DMS153 treated with DMSO at 0.1 percent for 48 hours (cell line): ENCODE results near the gene GNB5.
"Not testable (repeated sequence)": the region's sequence is repeated elsewhere in the genome, so short reads cannot be mapped to it uniquely, and the experiment has no call there.

Source experiments
- DNase-seq: peaks from one replicate; lab custom pipeline; 2025; ENCODE audit not compliant: unreplicated experiment; lab: John Stamatoyannopoulos, UW

Gene GNB5

DNA sequence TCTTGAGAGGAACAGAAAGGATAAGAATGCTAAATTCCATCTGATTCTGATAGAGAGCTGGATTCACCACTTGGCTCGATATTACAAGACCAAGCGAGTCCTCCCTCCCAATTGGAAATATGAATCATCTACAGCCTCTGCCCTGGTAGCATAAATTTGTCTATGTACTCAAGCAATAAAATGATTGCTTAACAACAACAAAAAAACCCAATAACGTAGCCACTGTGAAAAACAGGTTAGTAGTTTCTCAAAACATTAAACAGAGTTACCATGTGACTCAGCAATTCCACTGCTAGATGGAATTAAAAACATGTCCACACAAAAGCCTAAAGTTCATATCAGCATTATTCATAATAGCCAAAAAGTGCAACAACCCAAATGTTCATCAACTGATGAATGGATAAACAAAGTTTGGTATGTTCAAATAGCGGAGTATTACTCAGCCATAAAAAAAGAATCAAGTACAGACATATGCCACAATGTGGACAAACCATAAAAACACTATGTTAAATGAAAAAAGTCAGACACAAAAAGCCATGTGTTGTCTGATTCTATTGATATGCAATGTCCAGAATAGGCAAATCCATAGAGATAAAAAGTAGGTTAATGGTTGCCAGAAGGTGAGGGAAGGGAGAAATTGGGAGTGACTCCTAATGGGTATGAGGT is 95.5 kb downstream of the GNB5 start:
- no peak for DNase-seq

GRCh38 chr15:52094811-52095584 is 96.2 kb downstream of the GNB5 start:
- no peak for DNase-seq

- DNase-seq = no peak
Observed at GRCh38 chr15:52093539-52094510, 97.4 kb downstream of the GNB5 start.

- DNase-seq = no peak
Observed at GRCh38 chr15:52093167-52093538, 98.0 kb downstream of the GNB5 start.

DNA sequence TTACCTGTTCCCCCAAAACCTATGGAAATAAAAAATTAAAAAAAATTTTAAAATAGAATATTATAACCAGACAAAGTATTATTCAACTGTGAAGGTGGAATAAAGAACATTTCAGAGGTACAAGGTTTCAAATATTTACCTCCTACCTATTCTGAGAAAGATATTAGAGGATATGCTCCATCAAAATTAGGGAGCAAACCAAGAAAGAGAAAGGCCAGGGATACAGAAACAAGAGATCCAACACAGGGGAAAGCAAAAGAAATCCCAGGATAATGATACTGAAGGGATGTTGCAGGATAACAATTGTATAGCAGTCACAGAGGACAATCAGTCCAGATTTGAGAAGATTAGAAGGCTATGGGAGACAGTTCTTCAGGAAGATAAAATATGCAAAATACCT is 101.0 kb downstream of the GNB5 start:
- DNase-seq = no peak

DNA sequence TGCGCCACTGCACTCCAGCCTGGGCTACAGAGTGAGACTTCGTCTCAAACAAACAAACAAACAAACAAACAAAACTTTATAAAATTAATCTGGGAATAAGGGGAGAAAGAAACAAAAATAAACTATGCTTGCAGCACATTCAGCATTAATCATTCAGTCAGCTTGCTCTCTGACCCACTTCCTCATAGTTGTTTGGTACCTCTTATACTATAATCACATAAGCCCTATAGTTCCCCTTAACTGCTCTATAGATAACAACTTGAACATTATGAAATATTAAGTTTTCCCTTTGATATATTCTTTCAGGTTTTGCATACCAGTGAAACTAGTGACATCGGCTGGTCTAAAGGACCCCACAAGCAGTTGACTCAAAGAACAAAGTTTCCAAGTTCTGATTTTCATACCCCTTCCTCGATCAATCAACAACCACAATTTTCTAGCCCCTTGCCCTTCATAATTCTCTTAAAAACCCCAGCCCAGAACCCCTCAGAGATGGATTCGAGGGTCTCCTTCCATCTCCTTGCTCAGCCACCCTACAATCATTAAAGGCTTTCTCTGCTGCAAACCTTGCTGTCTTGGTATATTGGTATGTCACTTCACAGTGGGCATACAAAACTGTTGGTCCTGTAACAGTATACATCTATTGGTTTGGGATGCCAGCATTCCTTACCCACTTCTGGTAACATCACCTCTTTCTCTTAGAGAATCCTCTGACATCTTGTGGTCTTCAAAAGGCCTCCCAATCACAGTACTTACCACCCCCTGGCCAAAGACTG is 105.0 kb downstream of the GNB5 start:
- no peak for DNase-seq

DNA sequence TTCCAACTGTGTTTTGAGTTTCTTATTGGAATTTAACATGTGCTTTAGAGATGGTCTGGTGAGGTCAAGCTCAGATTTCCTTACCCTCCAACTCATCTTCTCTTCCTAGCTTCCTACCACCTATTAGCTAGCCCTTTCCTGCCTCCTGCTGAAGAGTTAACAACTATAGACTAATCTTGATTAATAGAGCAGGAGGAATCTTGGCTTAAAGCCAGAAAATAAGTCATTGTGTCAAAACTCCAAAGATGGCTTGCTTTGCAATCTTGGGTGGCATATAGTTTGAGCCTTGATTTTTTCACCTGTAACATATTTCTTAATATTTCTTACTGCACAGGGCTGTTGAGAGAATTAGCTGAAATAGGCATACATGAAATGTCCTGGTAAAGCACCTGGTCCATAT is 105.9 kb downstream of the GNB5 start:
- DNase-seq = no peak

DNA sequence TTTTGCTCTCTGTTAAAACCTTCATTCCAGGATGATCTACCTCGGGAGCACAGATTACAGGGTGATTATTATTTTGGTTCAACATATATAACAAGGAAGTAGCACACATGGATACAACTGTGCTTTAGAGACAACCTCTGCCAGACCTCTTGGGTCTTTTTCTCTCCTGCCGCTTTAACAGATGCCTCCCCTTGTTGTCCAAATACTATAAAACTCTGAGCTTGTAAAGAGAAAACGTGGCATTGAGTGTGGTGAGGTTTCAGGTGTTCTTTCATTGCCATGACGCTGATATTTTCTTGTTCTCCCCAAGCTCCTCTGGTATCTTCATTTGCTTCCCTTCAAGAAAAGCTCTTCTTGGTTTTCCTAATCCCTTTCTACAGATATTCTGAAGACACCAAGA is 107.6 kb downstream of the GNB5 start:
- no peak for DNase-seq

GRCh38 chr15:52083037-52083359 is 108.2 kb downstream of the GNB5 start:
- not testable (repeated sequence) for DNase-seq

DNA sequence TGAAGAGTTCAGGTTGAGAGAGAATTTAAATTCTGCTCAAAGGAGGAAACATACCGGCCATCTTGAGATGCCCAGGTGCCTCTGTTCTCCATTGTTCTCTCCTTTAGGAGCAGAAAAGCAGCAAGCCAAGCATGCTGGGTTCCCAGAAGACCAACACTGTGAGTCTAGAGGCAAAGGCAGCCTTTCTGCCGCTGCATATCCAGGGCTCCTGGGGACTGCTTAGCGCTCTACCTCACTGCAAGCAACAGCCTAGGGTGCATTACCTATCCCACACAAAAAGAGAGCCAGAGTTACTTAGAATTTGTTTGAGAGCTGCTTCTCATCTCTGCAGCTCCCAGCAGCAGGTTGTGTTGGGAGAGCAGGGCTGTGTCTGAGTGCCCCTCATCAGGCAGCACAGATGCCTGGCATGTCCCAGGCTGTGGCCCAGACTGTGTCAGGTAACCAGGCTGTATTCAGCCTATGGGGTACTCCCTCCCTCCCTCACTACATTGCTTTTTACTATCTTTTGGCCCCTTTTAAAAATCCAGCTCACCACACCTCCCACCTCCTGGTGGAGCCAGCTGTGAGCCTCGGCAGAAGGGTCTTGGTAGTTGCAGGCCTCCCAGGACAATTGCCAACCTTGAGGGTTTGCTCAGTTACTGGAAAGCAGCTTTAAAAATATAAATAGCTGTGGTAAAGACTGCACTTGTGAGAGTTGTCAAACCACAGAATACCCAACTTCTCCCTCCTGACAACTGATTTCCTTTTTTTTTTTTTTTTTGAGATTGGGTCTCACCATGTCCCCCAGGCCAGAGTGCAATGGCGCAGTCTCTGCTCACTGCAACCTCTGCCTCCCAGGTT is 108.8 kb downstream of the GNB5 start:
- no peak for DNase-seq

DNA sequence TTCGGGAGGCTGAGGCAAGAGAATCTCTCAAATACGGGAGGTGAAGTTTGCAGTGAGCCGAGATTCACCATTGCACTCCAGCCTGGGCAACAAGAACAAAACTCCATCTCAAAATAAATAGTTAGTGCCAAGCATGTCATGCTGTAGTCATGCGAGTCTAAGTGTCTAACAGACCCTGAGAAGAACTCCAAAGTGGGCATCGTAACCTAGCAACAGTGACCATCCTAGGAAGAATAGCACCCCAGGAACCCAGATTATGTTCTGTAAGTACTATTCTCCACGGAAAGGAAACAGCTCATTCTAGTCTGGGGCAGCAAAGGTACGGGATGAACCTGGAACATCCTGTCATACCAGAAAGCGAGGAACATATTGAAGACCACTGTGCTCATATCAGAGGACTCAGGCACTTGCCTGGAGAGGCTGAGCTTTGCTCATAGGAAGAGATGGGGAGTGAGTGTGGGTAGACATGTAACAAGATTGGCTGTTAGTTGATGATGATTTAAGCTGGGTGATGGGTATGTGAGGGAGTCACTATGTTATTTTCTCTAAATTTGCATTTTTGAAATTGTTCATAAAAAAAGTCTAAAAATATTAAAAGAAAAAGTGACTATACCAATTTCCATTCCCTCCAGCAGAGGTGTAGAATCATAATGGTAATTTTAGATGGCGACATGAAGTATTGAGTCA is 110.3 kb downstream of the GNB5 start:
- DNase-seq = no peak

DNA sequence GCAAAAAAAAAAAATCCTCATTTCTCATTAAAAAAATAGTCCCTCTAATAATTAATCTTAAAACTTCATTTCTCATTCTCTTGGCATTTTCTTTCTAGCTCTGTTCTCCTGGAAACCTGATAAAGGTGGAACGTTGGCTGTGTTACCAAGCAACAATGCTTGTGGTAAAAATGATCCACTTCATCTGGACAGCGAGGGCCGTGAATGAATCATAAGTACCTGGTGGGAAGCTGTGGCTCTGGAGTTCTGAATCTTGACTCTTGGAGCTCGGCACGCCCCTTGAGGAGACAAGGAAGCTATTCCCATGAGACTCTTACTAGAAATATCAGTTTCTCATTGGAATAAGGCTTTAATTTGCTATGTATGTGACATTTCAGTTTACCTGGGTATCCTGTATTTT is 111.2 kb downstream of the GNB5 start:
- DNase-seq = no peak

GRCh38 chr15:52078876-52079700 is 112.1 kb downstream of the GNB5 start:
- peak; percentile 3 for DNase-seq

DNA sequence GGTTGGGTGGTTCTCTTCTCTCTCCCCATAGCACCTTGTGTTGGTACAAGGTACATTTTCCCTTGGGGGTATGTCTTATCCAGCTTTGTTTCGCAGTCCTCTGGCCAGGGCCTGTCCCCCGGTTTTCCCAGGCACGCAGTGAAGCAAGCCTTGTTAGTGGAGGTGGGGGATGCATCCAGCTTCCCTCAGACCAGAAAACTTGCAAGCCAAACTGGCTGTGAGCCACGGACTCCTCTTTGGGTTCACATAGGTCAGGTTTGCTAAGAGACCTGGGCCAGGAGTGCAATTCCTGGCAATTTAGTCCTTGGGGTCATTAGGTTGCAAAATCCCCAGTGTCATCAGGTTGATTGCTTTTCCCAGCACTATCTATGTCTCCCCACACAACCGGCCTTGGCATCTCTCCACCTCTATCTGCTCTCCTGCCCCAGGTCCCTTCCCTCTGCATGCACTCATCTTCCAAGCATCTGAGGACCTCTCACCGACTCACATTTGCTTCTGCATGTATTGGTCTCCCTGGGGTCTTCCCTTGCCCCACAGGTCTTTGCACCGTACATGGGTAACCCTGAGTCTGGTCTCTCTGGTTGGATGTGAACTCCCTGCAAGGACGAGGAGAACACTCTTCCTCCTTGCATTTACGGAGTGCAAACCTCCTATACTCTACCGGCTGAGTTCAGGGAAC is 112.9 kb downstream of the GNB5 start:
- no peak for DNase-seq

DNA sequence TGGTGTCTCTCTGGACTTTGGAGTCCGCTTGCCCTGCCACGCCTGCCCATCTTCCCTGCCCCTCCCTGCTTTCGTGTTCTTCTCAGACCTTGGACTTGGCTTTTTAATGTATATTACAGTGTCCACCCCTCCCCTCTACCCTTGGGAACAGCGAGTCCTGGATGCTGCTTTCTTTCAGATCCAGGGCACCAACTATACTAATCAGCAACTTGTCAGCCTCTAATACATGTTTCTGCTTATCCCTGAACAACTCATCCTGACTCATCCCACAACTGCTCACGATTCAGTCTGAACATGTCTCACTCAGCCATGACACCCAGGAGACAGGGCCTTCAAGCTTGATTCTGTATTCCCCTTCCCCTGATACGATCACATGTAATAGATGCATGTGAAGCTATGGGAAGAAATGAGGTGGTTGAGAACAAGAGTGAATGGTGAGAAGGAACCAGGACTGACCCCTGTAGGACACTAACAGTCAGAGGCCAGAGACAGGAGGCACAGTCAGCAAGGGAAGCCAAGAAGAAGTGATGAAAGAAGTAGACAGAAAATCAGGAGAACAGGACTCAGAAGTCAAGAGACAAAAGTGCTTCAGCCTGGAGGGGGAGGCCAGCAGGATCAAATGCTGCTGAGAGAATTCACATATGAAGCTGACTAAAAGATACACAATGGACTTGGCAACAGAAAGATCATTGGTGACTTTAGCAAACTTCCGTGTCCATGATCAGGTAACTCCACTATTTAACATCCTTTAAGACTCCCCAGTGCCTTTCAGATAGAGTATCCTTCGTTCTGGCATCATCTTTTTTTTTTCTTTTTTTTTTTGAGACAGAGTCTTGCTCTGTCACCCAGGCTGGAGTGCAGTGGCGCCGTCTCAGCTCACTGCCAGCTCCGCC is 114.1 kb downstream of the GNB5 start:
- DNase-seq = no peak

- no peak for DNase-seq
Observed at GRCh38 chr15:52071570-52071969, 119.6 kb downstream of the GNB5 start.

DNA sequence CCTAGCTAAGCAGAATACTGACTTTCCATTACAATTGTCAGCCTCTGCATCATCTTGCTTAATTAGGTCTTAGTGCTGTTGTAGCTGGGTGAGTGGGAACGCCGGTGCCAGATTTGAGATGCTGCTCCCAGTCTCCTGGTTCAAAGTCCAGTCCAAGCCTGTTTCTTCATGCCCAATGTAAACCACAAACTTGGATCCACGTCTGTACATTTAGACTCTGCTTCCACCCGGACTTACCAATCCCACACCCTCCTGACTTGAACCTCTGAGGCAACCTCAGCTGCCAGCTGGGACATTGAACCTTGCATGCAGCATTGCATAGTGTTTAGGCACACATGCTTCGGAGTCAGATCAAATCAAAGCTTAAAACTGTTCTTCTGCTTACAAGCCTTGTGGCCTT is 121.6 kb downstream of the GNB5 start:
- DNase-seq = no peak
